HepG2 (cell line): ENCODE results near the gene HAND1. TPM values are rescaled to one million over a fixed set of nuclear protein-coding genes. Genes with fewer than 3 reads are reported as not detected.

ENCODE experiments used
- ATAC-seq: fragments of 200-7000 bp; cut with Tn5 transposase; 3 replicates; pipeline ENCODE4 v1.9.1; 2020; ENCODE audit warnings: mild to moderate bottlenecking, moderate library complexity
- BruUV-seq: library from RNA; stranded (reverse); fragments of 400-500 nt; replicated peaks from 2 replicates; lab custom pipeline; 2021; lab: Mats Ljungman, UMichigan
- CTCF ChIA-PET: fragments of 300-600 bp; formaldehyde crosslinking; extraction: SDS; loops from one replicate; lab custom pipeline; 2021; ENCODE audit warnings: low total read pairs, inconsistent platforms, low intra/inter-chr PET ratio; lab: Yijun Ruan, JAX
- POLR2A ChIA-PET: fragments of 350-600 bp; sonication (Branson Sonifier 250); formaldehyde crosslinking; loops from one replicate; lab custom pipeline; 2020; ENCODE audit warnings: antibody characterized with exemption, inconsistent platforms; lab: Yijun Ruan, JAX
- DNase-seq: peaks from one replicate; pipeline ENCODE4 v3.0.0-alpha.2; 2015; ENCODE audit warnings: low spot score
- FAIRE-seq: peaks from 3 replicates; lab custom pipeline; 2011; peaks lifted over from hg19 to GRCh38; lab: Jason Lieb, UNC
- H2AFZ ChIP-seq: one replicate; pipeline ENCODE4 v1.6.1; 2011; ENCODE audit warnings: low read length, inconsistent platforms
- H3K27ac ChIP-seq: fragments of 300-600 bp; 3 replicates; pipeline ENCODE4 v1.8.0; 2011; ENCODE audit warnings: mixed run types, mild to moderate bottlenecking, mixed read lengths, low read length, inconsistent platforms; ENCODE audit not compliant: insufficient read depth; ENCODE audit errors: extremely low read length
- H3K27me3 ChIP-seq, 2 experiments: fragments of 200-600 bp in 1 of 2; 2 replicates in 1 of 2; 3 replicates in 1 of 2; pipeline versions ENCODE4 v1.6.0 to v1.8.0; 2011; ENCODE audit warnings: low read length in 2 of 2, mild to moderate bottlenecking in 2 of 2, moderate library complexity in 2 of 2, inconsistent platforms in 1 of 2; ENCODE audit not compliant: insufficient read depth in 2 of 2, control insufficient read depth in 1 of 2
- H3K36me3 ChIP-seq, 2 experiments: fragments of 200-600 bp in 1 of 2; replicated peaks in 1 of 2; 2 replicates in 1 of 2; 3 replicates in 1 of 2; pipeline versions ENCODE4 v1.5.1 to v1.8.0; 2011; ENCODE audit warnings: low read length in 2 of 2, inconsistent platforms in 1 of 2; ENCODE audit not compliant: insufficient read depth in 2 of 2, control insufficient read depth in 1 of 2
- H3K4me1 ChIP-seq: 2 replicates; pipeline ENCODE4 v1.5.1; 2012; ENCODE audit warnings: low read length, inconsistent platforms; ENCODE audit not compliant: insufficient read depth
- H3K4me2 ChIP-seq: 2 replicates; pipeline ENCODE4 v1.6.0; 2011; ENCODE audit warnings: low read depth, low read length, inconsistent platforms
- H3K4me3 ChIP-seq, 3 experiments: fragments of 200-600 bp in 1 of 3; sonication (generic), shearing (Covaris generic) in 1 of 3; replicated peaks in 1 of 3; 2 replicates each; pipeline ENCODE4 v1.5.1; 2011 to 2016; ENCODE audit warnings: low read length in 3 of 3, inconsistent platforms in 2 of 3, low read depth in 2 of 3, mild to moderate bottlenecking in 2 of 3, control low read depth in 1 of 3, mixed read lengths in 1 of 3; ENCODE audit not compliant: insufficient read depth in 1 of 3
- H3K79me2 ChIP-seq: one replicate; pipeline ENCODE4 v1.6.1; 2011; ENCODE audit warnings: low read length, inconsistent platforms; ENCODE audit not compliant: insufficient read depth
- H3K9ac ChIP-seq: 2 replicates; pipeline ENCODE4 v1.6.0; 2011; ENCODE audit warnings: mild to moderate bottlenecking, low read depth, low read length, inconsistent platforms; ENCODE audit not compliant: insufficient read depth
- H3K9me3 ChIP-seq: 2 replicates; pipeline ENCODE4 v1.5.1; 2012; ENCODE audit warnings: mild to moderate bottlenecking, low read length
- H4K20me1 ChIP-seq: 2 replicates; pipeline ENCODE4 v1.6.0; 2011; ENCODE audit warnings: inconsistent platforms, mild to moderate bottlenecking, low read length, moderate library complexity; ENCODE audit not compliant: insufficient read depth
- ARID5B ChIP-seq: IDR thresholded peaks from 2 replicates; pipeline ENCODE4 v1.4.0; 2020; ENCODE audit warnings: mild to moderate bottlenecking, missing genetic modification reagents
- NAIF1 ChIP-seq: sonication (generic); formaldehyde crosslinking; IDR thresholded peaks from 2 replicates; pipeline ENCODE4 v1.5.0; 2020; ENCODE audit warnings: mild to moderate bottlenecking, missing genetic modification reagents, borderline replicate concordance
- NFYC ChIP-seq: IDR thresholded peaks from 2 replicates; pipeline ENCODE4 v1.6.1; 2016; ENCODE audit warnings: missing genetic modification reagents, missing compliant biosample characterization
- REL ChIP-seq: sonication (generic); formaldehyde crosslinking; conservative IDR thresholded peaks from 2 replicates; pipeline ENCODE4 v1.8.0; 2022; ENCODE audit warnings: mild to moderate bottlenecking, missing genetic modification reagents, moderate library complexity
- SP1 ChIP-seq, 2 experiments: fragments of 450-650 bp in 1 of 2; sonication (generic) in 1 of 2; formaldehyde crosslinking in 1 of 2; IDR thresholded peaks; 2 replicates each; pipeline versions ENCODE4 v1.4.0 to v1.6.1; 2016 to 2020; ENCODE audit warnings: missing genetic modification reagents in 1 of 2
- YY1 ChIP-seq: IDR thresholded peaks from 2 replicates; pipeline ENCODE4 v1.6.1; 2011; ENCODE audit warnings: low read length, low read depth, moderate library complexity, mild to moderate bottlenecking; ENCODE audit not compliant: insufficient read depth, insufficient replicate concordance
- ZNF143 ChIP-seq: sonication (generic); formaldehyde crosslinking; IDR thresholded peaks from 2 replicates; pipeline ENCODE4 v1.4.0; 2020; ENCODE audit warnings: missing genetic modification reagents
- WGBS: methylation state at CpG from one replicate; pipeline ENCODE4 v1.1.6; 2017; ENCODE audit warnings: low lambda C conversion rate; 5-methylcytosine and 5-hydroxymethylcytosine counted together
- in situ Hi-C: cut with HindIII; loops from 2 replicates; pipeline ENCODE4 v1.10.0; 2017; ENCODE audit warnings: low pct_unique_long_range_greater_than_20kb; ENCODE audit not compliant: extremely low pct_ligation_motif_present
- intact Hi-C: fragments of 100-400 bp; cut with micrococcal nuclease; formaldehyde crosslinking; loops from one replicate; pipeline ENCODE4 v1.10.0; 2022; ENCODE audit not compliant: unreplicated experiment
- polyA plus RNA-seq, 8 experiments: library from polyadenylated mRNA; depleted of rRNA in 3 of 8; stranded (reverse) in 7 of 8; unstranded in 1 of 8; fragments of >200 nt; fragmentation: Illumina TruSeq in 4 of 8; extraction: Trizol in 4 of 8; gene quantifications; 2 replicates each; pipeline versions ENCODE4 v1.2.1 to v1.2.3, GENCODE V29; 2011 to 2016; ENCODE audit warnings: low read depth in 4 of 8, missing spikeins in 1 of 8, mixed read lengths in 1 of 8; ENCODE audit not compliant: insufficient read depth in 1 of 8
- total RNA-seq, 5 experiments: library from RNA; depleted of rRNA; stranded (reverse); fragments of >200 nt; fragmentation: Illumina TruSeq; extraction: Trizol; gene quantifications; 2 replicates each; pipeline ENCODE4 v1.2.3, GENCODE V29; 2016; ENCODE audit warnings: low read depth in 1 of 5

Gene HAND1
- total and polyA plus RNA-seq, 2 of the 13 experiments (the other 11 are each of a cell fraction or from before 2014, with no cell fraction given) = not detected

DNA sequence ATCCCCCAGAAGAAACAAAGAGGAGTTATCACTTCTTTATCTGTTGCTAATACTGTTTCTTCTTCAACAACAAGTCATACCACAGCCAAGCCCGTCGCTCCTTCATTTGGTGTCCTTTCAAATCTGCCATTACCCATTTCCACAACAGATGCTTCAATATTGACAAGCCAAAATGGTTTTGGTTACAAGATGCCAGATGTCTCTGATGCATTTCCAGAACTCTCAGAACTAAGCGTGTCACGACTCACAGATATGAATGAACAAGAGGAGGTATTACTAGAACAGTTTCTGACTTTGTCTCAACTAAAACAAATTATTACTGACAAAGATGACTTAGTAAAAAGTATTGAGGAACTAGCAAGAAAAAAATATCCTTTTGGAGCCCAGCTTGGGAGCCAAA lies 16.0 kb upstream of the HAND1 start:
- CTCF ChIA-PET = no interaction called here
- Histone ChIP-seq H3K4me3 (no peak overlapping the region), H2AFZ (no peak overlapping the region), H3K27ac (no peak overlapping the region), H4K20me1 (no peaks in the 10 kb centered on the region), H3K4me2 (no peak overlapping the region), H3K27me3 (peaks cover 0 to 17% of the 10 kb centered on the region in 2 experiments; a peak in 3 of 5 replicates), H3K9me3 (no peaks in the 10 kb centered on the region), H3K36me3 (no peaks in the 10 kb centered on the region), H3K4me1 (no peaks in the 10 kb centered on the region), H3K79me2 (no peaks in the 10 kb centered on the region), H3K9ac (no peak overlapping the region)
- POLR2A ChIA-PET = no interaction called here
- 34% methylated on average over 4 of the region's 4 CpGs for WGBS
- intact Hi-C loops (no loop called here), in situ Hi-C loops (no loop called here)
- DNase-seq (no peak), FAIRE-seq (no peak), ATAC-seq (no peak)
- no TSS peak for BruUV-seq
- TF ChIP-seq NAIF1 (CRISPR knock-in tag) (no peak), REL (CRISPR knock-in tag) (no peak), ZNF143 (no peak), NFYC (CRISPR knock-in tag) (no peak), ARID5B (no peak), YY1 (no peak), SP1 (IDR thresholded peaks at IDR 0.05) (no peak), SP1 (CRISPR knock-in tag; IDR thresholded peaks at IDR 0.05) (no peak)
